Measurements from ENCODE around the gene KCNK10. TPM values are rescaled to one million over a fixed set of nuclear protein-coding genes. Genes with fewer than 3 reads are reported as not detected.

Gene KCNK10
- total and polyA plus RNA-seq, 4 donors, result 0.01 TPM; not detected in 3

- H3K27ac ChIP-seq (ENCODE audit: low read depth in 1 of 2, low read length in 1 of 2), result no peak overlapping the region
- DNase-seq (no peak), ATAC-seq (ENCODE audit: insufficient read depth, low FRiP score) (no peak)
- H3K36me3 ChIP-seq (ENCODE audit: control insufficient read depth in 4 of 4, insufficient read depth in 4 of 4, low read length in 4 of 4), result no peaks in the 10 kb centered on the region
- no peak for TF ChIP-seq CTCF (IDR thresholded peaks at IDR 0.05; ENCODE audit: control extremely low read depth, extremely low read depth)
- WGBS, 2 donors, result 53 to 81% methylated on average over 17 of the region's 17 CpGs
- peaks cover 0 to 3% (median 0%) of the 10 kb centered on the region in 3 donors for H3K27me3 ChIP-seq (ENCODE audit: control insufficient read depth in 3 of 3, insufficient read depth in 3 of 3, low read length in 2 of 3)
- peaks cover 0 to 4% (median 0%) of the 10 kb centered on the region in 4 donors for H3K9me3 ChIP-seq (ENCODE audit: control insufficient read depth in 4 of 4, insufficient read depth in 3 of 4, low read length in 3 of 4)
- no peak overlapping the region for H3K9ac ChIP-seq (ENCODE audit: insufficient read depth in 1 of 2, low read length in 2 of 2)
- no peaks in the 10 kb centered on the region for H3K4me1 ChIP-seq (ENCODE audit: control insufficient read depth in 5 of 5, insufficient read depth in 5 of 5, low read length in 5 of 5)
- H3K4me3 ChIP-seq, result no peak overlapping the region
Measured at GRCh38 chr14:88209273-88209672, 113.8 kb downstream of the KCNK10 start.

DNA sequence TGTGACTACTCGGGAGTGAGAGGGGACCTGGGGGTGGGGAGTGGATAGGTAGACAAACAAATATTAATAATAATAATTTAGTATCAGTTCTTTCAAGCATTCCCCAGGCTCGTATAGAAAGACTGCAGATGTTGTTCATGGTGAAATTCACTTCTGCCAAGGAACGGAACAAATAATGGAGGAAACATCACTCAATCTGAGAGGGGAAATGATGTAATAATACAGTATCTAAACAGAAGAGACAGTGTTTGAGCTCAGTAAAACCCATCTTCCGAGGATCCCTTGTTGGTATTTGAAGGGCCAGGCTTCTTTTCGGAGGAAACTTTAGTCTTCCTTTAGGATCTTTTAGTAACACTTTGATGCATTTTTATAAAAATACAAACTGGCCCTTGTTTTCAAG, 114.2 kb downstream of the KCNK10 start:
- TF ChIP-seq CTCF (IDR thresholded peaks at IDR 0.05; ENCODE audit: control extremely low read depth, extremely low read depth), result no peak
- Histone ChIP-seq H3K4me3 (no peak overlapping the region), H3K9me3 (ENCODE audit: control insufficient read depth in 4 of 4, insufficient read depth in 3 of 4, low read length in 3 of 4) (peaks cover 0 to 4% (median 0%) of the 10 kb centered on the region in 4 donors), H3K9ac (ENCODE audit: insufficient read depth in 1 of 2, low read length in 2 of 2) (no peak overlapping the region), H3K27ac (ENCODE audit: low read depth in 1 of 2, low read length in 1 of 2) (no peak overlapping the region), H3K27me3 (ENCODE audit: control insufficient read depth in 3 of 3, insufficient read depth in 3 of 3, low read length in 2 of 3) (peaks cover 0 to 3% (median 0%) of the 10 kb centered on the region in 3 donors), H3K4me1 (ENCODE audit: control insufficient read depth in 5 of 5, insufficient read depth in 5 of 5, low read length in 5 of 5) (no peaks in the 10 kb centered on the region), H3K36me3 (ENCODE audit: control insufficient read depth in 4 of 4, insufficient read depth in 4 of 4, low read length in 4 of 4) (no peaks in the 10 kb centered on the region)
- WGBS, 2 donors, result 43 to 55% methylated on average over 5 of the region's 5 CpGs
- ATAC-seq (ENCODE audit: insufficient read depth, low FRiP score), result no peak
- no peak for DNase-seq

GRCh38 chr14:88204221-88204620, 118.8 kb downstream of the KCNK10 start:
- no peak for TF ChIP-seq CTCF (IDR thresholded peaks at IDR 0.05; ENCODE audit: control extremely low read depth, extremely low read depth)
- H3K4me3 ChIP-seq, result no peak overlapping the region
- no peaks in the 10 kb centered on the region for H3K27me3 ChIP-seq (ENCODE audit: control insufficient read depth in 3 of 3, insufficient read depth in 3 of 3, low read length in 2 of 3)
- no peak for ATAC-seq (ENCODE audit: insufficient read depth, low FRiP score)
- H3K9me3 ChIP-seq (ENCODE audit: control insufficient read depth in 4 of 4, insufficient read depth in 3 of 4, low read length in 3 of 4), result peaks cover 0 to 2% (median 0%) of the 10 kb centered on the region in 4 donors
- no peak for DNase-seq
- H3K9ac ChIP-seq (ENCODE audit: insufficient read depth in 1 of 2, low read length in 2 of 2), result no peak overlapping the region
- no peaks in the 10 kb centered on the region for H3K36me3 ChIP-seq (ENCODE audit: control insufficient read depth in 4 of 4, insufficient read depth in 4 of 4, low read length in 4 of 4)
- no peak overlapping the region for H3K27ac ChIP-seq (ENCODE audit: low read depth in 1 of 2, low read length in 1 of 2)
- H3K4me1 ChIP-seq (ENCODE audit: control insufficient read depth in 5 of 5, insufficient read depth in 5 of 5, low read length in 5 of 5), result peaks cover 0 to 2% (median 0%) of the 10 kb centered on the region in 5 donors
- 46 to 62% methylated on average over 4 of the region's 4 CpGs for WGBS, 2 donors

- Histone ChIP-seq H3K27ac (ENCODE audit: low read depth in 1 of 2, low read length in 1 of 2) (no peak overlapping the region), H3K36me3 (ENCODE audit: control insufficient read depth in 4 of 4, insufficient read depth in 4 of 4, low read length in 4 of 4) (no peaks in the 10 kb centered on the region), H3K4me3 (no peak overlapping the region), H3K9me3 (ENCODE audit: control insufficient read depth in 4 of 4, insufficient read depth in 3 of 4, low read length in 3 of 4) (peaks cover 0 to 2% (median 0%) of the 10 kb centered on the region in 4 donors), H3K9ac (ENCODE audit: insufficient read depth in 1 of 2, low read length in 2 of 2) (no peak overlapping the region), H3K4me1 (ENCODE audit: control insufficient read depth in 5 of 5, insufficient read depth in 5 of 5, low read length in 5 of 5) (peaks cover 0 to 2% (median 0%) of the 10 kb centered on the region in 5 donors), H3K27me3 (ENCODE audit: control insufficient read depth in 3 of 3, insufficient read depth in 3 of 3, low read length in 2 of 3) (no peaks in the 10 kb centered on the region)
- ATAC-seq (ENCODE audit: insufficient read depth, low FRiP score), result no peak
- no peak for TF ChIP-seq CTCF (IDR thresholded peaks at IDR 0.05; ENCODE audit: control extremely low read depth, extremely low read depth)
- DNase-seq, result peak in 1 of 3 donors; percentile 14
- 64 to 82% methylated on average over 3 of the region's 3 CpGs for WGBS, 2 donors
Measured at GRCh38 chr14:88203291-88203690, 119.8 kb downstream of the KCNK10 start.
